Trophoblast cell (in vitro differentiated cells and primary cell): ENCODE results near the gene EIF5A.
A peak's percentile ranks its signal among the peaks of the same experiment; 100 is the strongest.

Experiments
- DNase-seq, 2 donors: peaks; one replicate each; pipeline ENCODE4 v3.0.0-alpha.2; 2016
- H2AFZ ChIP-seq: 2 replicates; pipeline ENCODE4 v1.6.1; 2013; ENCODE audit warnings: low read length, moderate library complexity, mild to moderate bottlenecking; ENCODE audit not compliant: insufficient read depth, poor library complexity
- H2AK5ac ChIP-seq: 2 replicates; pipeline ENCODE4 v1.6.1; 2013; ENCODE audit warnings: mild to moderate bottlenecking, low read length
- H2BK120ac ChIP-seq: 2 replicates; pipeline ENCODE4 v1.6.1; 2013; ENCODE audit warnings: low read length, mild to moderate bottlenecking, moderate library complexity; ENCODE audit not compliant: insufficient read depth, poor library complexity
- H2BK12ac ChIP-seq: 2 replicates; pipeline ENCODE4 v1.6.1; 2013; ENCODE audit warnings: mild to moderate bottlenecking, low read length, moderate library complexity
- H2BK5ac ChIP-seq: 2 replicates; pipeline ENCODE4 v1.6.1; 2013; ENCODE audit warnings: low read length, low read depth, moderate library complexity, mild to moderate bottlenecking; ENCODE audit not compliant: poor library complexity
- H3K14ac ChIP-seq: 2 replicates; pipeline ENCODE4 v1.6.1; 2013; ENCODE audit warnings: mild to moderate bottlenecking, low read length
- H3K18ac ChIP-seq: 2 replicates; pipeline ENCODE4 v1.6.1; 2013; ENCODE audit warnings: mild to moderate bottlenecking, low read length
- H3K23ac ChIP-seq: 2 replicates; pipeline ENCODE4 v1.6.1; 2013; ENCODE audit warnings: low read length
- H3K27ac ChIP-seq: 2 replicates; pipeline ENCODE4 v1.5.1; 2013; ENCODE audit warnings: low read depth, mild to moderate bottlenecking, inconsistent platforms, low read length, moderate library complexity
- H3K27me3 ChIP-seq: 2 replicates; pipeline ENCODE4 v1.6.1; 2013; ENCODE audit warnings: inconsistent platforms, mild to moderate bottlenecking, low read length, moderate library complexity; ENCODE audit not compliant: insufficient read depth
- H3K36me3 ChIP-seq, 2 experiments: 1 replicate in 1 of 2; 2 replicates in 1 of 2; pipeline ENCODE4 v1.6.1; 2013; ENCODE audit warnings: low read length in 2 of 2, mild to moderate bottlenecking in 2 of 2, moderate library complexity in 1 of 2; ENCODE audit not compliant: insufficient read depth in 2 of 2, control insufficient read depth in 1 of 2
- H3K4ac ChIP-seq: 2 replicates; pipeline ENCODE4 v1.6.1; 2013; ENCODE audit warnings: low read depth, mild to moderate bottlenecking, low read length, moderate library complexity
- H3K4me1 ChIP-seq, 2 experiments: 1 replicate in 1 of 2; 2 replicates in 1 of 2; pipeline ENCODE4 v1.6.1; 2013; ENCODE audit warnings: low read length in 2 of 2, mild to moderate bottlenecking in 2 of 2, moderate library complexity in 1 of 2; ENCODE audit not compliant: insufficient read depth in 2 of 2, control insufficient read depth in 1 of 2
- H3K4me2 ChIP-seq: 2 replicates; pipeline ENCODE4 v1.6.1; 2013; ENCODE audit warnings: inconsistent platforms, mild to moderate bottlenecking, low read length, moderate library complexity
- H3K4me3 ChIP-seq: 2 replicates; pipeline ENCODE4 v1.5.1; 2013; ENCODE audit warnings: mild to moderate bottlenecking, low read depth, low read length, inconsistent platforms
- H3K79me1 ChIP-seq: one replicate; pipeline ENCODE4 v1.6.1; 2013; ENCODE audit warnings: low read length
- H3K79me2 ChIP-seq: 2 replicates; pipeline ENCODE4 v1.6.1; 2013; ENCODE audit warnings: low read length, mild to moderate bottlenecking; ENCODE audit not compliant: control insufficient read depth, insufficient read depth, poor library complexity
- H3K9ac ChIP-seq: 2 replicates; pipeline ENCODE4 v1.6.1; 2013; ENCODE audit warnings: mild to moderate bottlenecking, low read length
- H3K9me3 ChIP-seq: 2 replicates; pipeline ENCODE4 v1.6.1; 2013; ENCODE audit warnings: low read depth, mild to moderate bottlenecking, control low read depth, inconsistent platforms, low read length; ENCODE audit not compliant: insufficient read depth
- H4K12ac ChIP-seq: 2 replicates; pipeline ENCODE4 v1.6.1; 2013; ENCODE audit warnings: low read depth, mild to moderate bottlenecking, low read length, moderate library complexity
- H4K8ac ChIP-seq: 2 replicates; pipeline ENCODE4 v1.6.1; 2013; ENCODE audit warnings: low read depth, mild to moderate bottlenecking, low read length, moderate library complexity
- H4K91ac ChIP-seq: one replicate; pipeline ENCODE4 v1.6.1; 2013; ENCODE audit warnings: low read depth, mild to moderate bottlenecking, low read length, moderate library complexity
- WGBS: extraction: QIAGEN DNeasy Blood & Tissue Kit; methylation state at CpG from one replicate; pipeline ENCODE4 v1.1.7; 2013; ENCODE audit warnings: missing lambda C conversion rate; ENCODE audit not compliant: insufficient read length, insufficient coverage; ENCODE audit errors: extremely low coverage; 5-methylcytosine and 5-hydroxymethylcytosine counted together

EIF5A gene

GRCh38 chr17:7323731-7324437 is 16.5 kb downstream of the EIF5A start:
- H4K91ac ChIP-seq = no peak overlapping the region
- H2AFZ ChIP-seq = no peak overlapping the region
- peak; percentile 51 to 70 for DNase-seq
- H3K4ac ChIP-seq = no peak overlapping the region
- H3K27ac ChIP-seq = no peak overlapping the region
- H2BK5ac ChIP-seq = no peak overlapping the region
- H3K14ac ChIP-seq = no peak overlapping the region
- no peak overlapping the region for H3K18ac ChIP-seq
- H3K36me3 ChIP-seq = peaks cover 66 to 73% of the 10 kb centered on the region in 2 experiments
- H3K9me3 ChIP-seq = no peaks in the 10 kb centered on the region
- H3K79me1 ChIP-seq = peaks cover 2% of the 10 kb centered on the region
- H4K12ac ChIP-seq = no peak overlapping the region
- no peak overlapping the region for H3K4me3 ChIP-seq
- no peak overlapping the region for H2AK5ac ChIP-seq
- no peak overlapping the region for H3K4me2 ChIP-seq
- H4K8ac ChIP-seq = no peak overlapping the region
- H2BK12ac ChIP-seq = no peak overlapping the region
- H2BK120ac ChIP-seq = no peak overlapping the region
- no CpG with 5 or more reads among the region's 39 CpGs for WGBS
- peaks cover 0 to 2% of the 10 kb centered on the region in 2 experiments for H3K4me1 ChIP-seq
- no peaks in the 10 kb centered on the region for H3K27me3 ChIP-seq
- no peak overlapping the region for H3K9ac ChIP-seq
- H3K79me2 ChIP-seq = peaks cover 2% of the 10 kb centered on the region
- no peak overlapping the region for H3K23ac ChIP-seq

DNA sequence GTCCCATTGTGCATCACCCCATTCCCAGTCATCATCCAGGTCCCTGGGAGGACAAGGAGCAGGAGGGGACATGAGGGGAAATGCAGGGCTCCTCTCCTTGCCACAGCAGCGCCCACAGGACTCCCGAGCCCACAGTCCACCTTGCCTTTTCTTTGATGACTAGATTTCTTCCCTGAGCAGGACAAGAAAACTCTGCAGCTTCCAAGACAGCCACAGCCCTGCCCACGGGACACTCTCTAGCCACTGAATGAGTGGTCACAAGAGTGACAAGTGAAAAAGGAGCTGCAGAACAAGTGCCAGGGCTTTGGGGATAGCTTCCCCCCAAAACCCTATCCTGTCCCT is 17.0 kb downstream of the EIF5A start:
- Histone ChIP-seq H3K4me3 (no peak overlapping the region), H3K27ac (no peak overlapping the region), H3K27me3 (no peaks in the 10 kb centered on the region), H2BK12ac (no peak overlapping the region), H4K12ac (no peak overlapping the region), H4K91ac (no peak overlapping the region), H3K18ac (no peak overlapping the region), H3K79me1 (peaks cover 4% of the 10 kb centered on the region), H4K8ac (no peak overlapping the region), H3K9me3 (no peaks in the 10 kb centered on the region), H3K4ac (no peak overlapping the region), H3K23ac (no peak overlapping the region), H3K79me2 (peaks cover 2% of the 10 kb centered on the region), H3K4me1 (peaks cover 0 to 2% of the 10 kb centered on the region in 2 experiments), H3K36me3 (peaks cover 63 to 70% of the 10 kb centered on the region in 2 experiments), H2BK120ac (no peak overlapping the region), H3K4me2 (no peak overlapping the region), H2BK5ac (no peak overlapping the region), H3K9ac (no peak overlapping the region), H2AK5ac (no peak overlapping the region), H3K14ac (no peak overlapping the region), H2AFZ (no peak overlapping the region)
- WGBS = no CpG with 5 or more reads among the region's 3 CpGs
- no peak for DNase-seq

DNA sequence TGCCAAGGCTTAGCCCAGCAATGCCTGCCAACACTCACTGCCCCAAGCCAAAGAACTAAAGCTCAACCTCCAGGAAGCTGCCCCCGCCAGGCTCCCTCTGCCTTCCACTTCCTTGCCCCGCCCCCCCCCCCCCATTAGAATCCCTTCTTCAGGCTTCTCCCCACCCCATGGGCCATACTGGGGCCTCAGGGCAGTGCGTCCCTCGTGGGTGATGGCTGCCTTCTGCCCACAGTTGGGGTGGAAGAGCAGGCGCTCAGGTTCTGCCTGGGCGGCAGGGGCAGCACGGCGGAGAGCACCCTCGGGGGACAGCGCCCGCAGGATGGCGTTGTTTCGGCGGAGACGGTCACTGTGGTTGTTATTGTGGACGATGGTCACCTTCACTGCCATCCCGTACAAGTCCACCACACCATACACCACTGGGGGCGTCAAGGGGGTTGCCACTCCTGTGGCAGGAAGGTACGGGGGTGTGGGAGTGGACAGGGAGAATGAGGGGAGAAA is 17.7 kb downstream of the EIF5A start:
- Histone ChIP-seq H3K9me3 (no peaks in the 10 kb centered on the region), H3K79me2 (peaks cover 2% of the 10 kb centered on the region), H2BK12ac (no peak overlapping the region), H3K4me3 (no peak overlapping the region), H2AFZ (no peak overlapping the region), H3K4me2 (no peak overlapping the region), H3K4ac (no peak overlapping the region), H3K27ac (no peak overlapping the region), H3K4me1 (peaks cover 0 to 2% of the 10 kb centered on the region in 2 experiments), H3K23ac (no peak overlapping the region), H3K27me3 (no peaks in the 10 kb centered on the region), H3K36me3 (peaks cover 63 to 69% of the 10 kb centered on the region in 2 experiments), H2AK5ac (no peak overlapping the region), H2BK120ac (no peak overlapping the region), H4K12ac (no peak overlapping the region), H3K9ac (no peak overlapping the region), H2BK5ac (no peak overlapping the region), H3K18ac (no peak overlapping the region), H4K91ac (no peak overlapping the region), H3K79me1 (peaks cover 8% of the 10 kb centered on the region), H4K8ac (no peak overlapping the region), H3K14ac (no peak overlapping the region)
- DNase-seq = no peak
- no CpG with 5 or more reads among the region's 19 CpGs for WGBS

GRCh38 chr17:7326186-7326585 is 18.8 kb downstream of the EIF5A start:
- no peak overlapping the region for H2BK5ac ChIP-seq
- no CpG with 5 or more reads among the region's 11 CpGs for whole genome bisulfite sequencing
- peaks cover 52 to 57% of the 10 kb centered on the region in 2 experiments for H3K36me3 ChIP-seq
- no peaks in the 10 kb centered on the region for H3K9me3 ChIP-seq
- H3K18ac ChIP-seq = no peak overlapping the region
- no peak overlapping the region for H4K8ac ChIP-seq
- H3K4me3 ChIP-seq = no peak overlapping the region
- no peak overlapping the region for H3K4me2 ChIP-seq
- no peak overlapping the region for H2BK120ac ChIP-seq
- H3K23ac ChIP-seq = no peak overlapping the region
- no peak overlapping the region for H3K4ac ChIP-seq
- H3K27ac ChIP-seq = no peak overlapping the region
- H4K12ac ChIP-seq = no peak overlapping the region
- peaks cover 4 to 8% of the 10 kb centered on the region in 2 experiments for H3K4me1 ChIP-seq
- no peaks in the 10 kb centered on the region for H3K27me3 ChIP-seq
- H3K79me2 ChIP-seq = peaks cover 4% of the 10 kb centered on the region
- DNase-seq = no peak
- H2BK12ac ChIP-seq = no peak overlapping the region
- H3K79me1 ChIP-seq = peaks cover 11% of the 10 kb centered on the region
- H3K14ac ChIP-seq = no peak overlapping the region
- H3K9ac ChIP-seq = no peak overlapping the region
- H4K91ac ChIP-seq = no peak overlapping the region
- no peak overlapping the region for H2AK5ac ChIP-seq
- no peak overlapping the region for H2AFZ ChIP-seq
